GM12878 (cell line): ENCODE data around the gene CCR1. TPM values are rescaled to one million over a fixed set of nuclear protein-coding genes. Genes with fewer than 3 reads are reported as not detected.

Experiments
- ATAC-seq: fragments of 200-7000 bp; cut with Tn5 transposase; 3 replicates; pipeline ENCODE4 v1.9.1; 2020; ENCODE audit warnings: mild to moderate bottlenecking, moderate library complexity
- BruUV-seq: library from RNA; stranded (reverse); fragments of 400-500 nt; replicated peaks from 2 replicates; lab custom pipeline; 2021; lab: Mats Ljungman, UMichigan
- CTCF ChIA-PET: fragments of 300-600 bp; sonication (Branson Sonifier 250); formaldehyde crosslinking; extraction: SDS; loops from one replicate; lab custom pipeline; 2021; ENCODE audit warnings: inconsistent platforms; lab: Yijun Ruan, JAX
- POLR2A ChIA-PET: fragments of 350-600 bp; formaldehyde crosslinking; extraction: SDS; loops from one replicate; lab custom pipeline; 2021; ENCODE audit warnings: inconsistent platforms; lab: Charles Lee
- RAD21 ChIA-PET: fragments of 300-600 bp; sonication (Branson Sonifier 250); formaldehyde crosslinking; loops from one replicate; lab custom pipeline; 2023; ENCODE audit warnings: antibody characterized with exemption; ENCODE audit not compliant: unreplicated experiment; lab: Charles Lee
- SMC1A ChIA-PET: fragments of 300-600 bp; sonication (Branson Sonifier 250); formaldehyde crosslinking; loops from one replicate; lab custom pipeline; 2023; ENCODE audit not compliant: unreplicated experiment, uncharacterized antibody; lab: Charles Lee
- DNase-seq: peaks from one replicate; pipeline ENCODE4 v3.0.0-alpha.2; 2011; ENCODE audit warnings: low read depth, low spot score
- FAIRE-seq: peaks from 3 replicates; lab custom pipeline; 2011; peaks lifted over from hg19 to GRCh38; lab: Jason Lieb, UNC
- H2AFZ ChIP-seq: 2 replicates; pipeline ENCODE4 v1.6.0; 2011; ENCODE audit warnings: low read depth, low read length, control low read depth; ENCODE audit not compliant: control insufficient read depth
- H3K27ac ChIP-seq: 2 replicates; pipeline ENCODE4 v1.5.1; 2011; ENCODE audit warnings: control low read depth; ENCODE audit not compliant: control insufficient read depth, insufficient read depth
- H3K27me3 ChIP-seq, 2 experiments: replicated peaks in 1 of 2; 2 replicates each; pipeline versions ENCODE4 v1.6.0 to v1.6.1; 2011; ENCODE audit warnings: low read length in 1 of 2; ENCODE audit not compliant: control insufficient read depth in 2 of 2, insufficient read depth in 2 of 2
- H3K36me3 ChIP-seq, 2 experiments: 2 replicates each; pipeline ENCODE4 v1.5.1; 2011; ENCODE audit warnings: low read length in 1 of 2; ENCODE audit not compliant: control insufficient read depth in 2 of 2, insufficient read depth in 2 of 2
- H3K4me1 ChIP-seq: 2 replicates; pipeline ENCODE4 v1.6.1; 2011; ENCODE audit warnings: mild to moderate bottlenecking, low read length, moderate library complexity, mixed read lengths; ENCODE audit not compliant: control insufficient read depth, insufficient read depth
- H3K4me2 ChIP-seq: 2 replicates; pipeline ENCODE4 v1.6.0; 2011; ENCODE audit warnings: control low read depth; ENCODE audit not compliant: control insufficient read depth, insufficient read depth
- H3K4me3 ChIP-seq: fragments of 200-600 bp; sonication (generic); 2 replicates; pipeline ENCODE4 v1.5.1; 2016
- H3K79me2 ChIP-seq: 2 replicates; pipeline ENCODE4 v1.6.0; 2011; ENCODE audit warnings: low read length; ENCODE audit not compliant: control insufficient read depth, insufficient read depth
- H3K9ac ChIP-seq: 2 replicates; pipeline ENCODE4 v1.8.0; 2011; ENCODE audit warnings: low read length, control low read depth, mixed read lengths; ENCODE audit not compliant: control insufficient read depth, insufficient read depth
- H3K9me3 ChIP-seq: replicated peaks from 3 replicates; pipeline ENCODE4 v1.5.1; 2011; ENCODE audit warnings: mild to moderate bottlenecking, low read length; ENCODE audit not compliant: control insufficient read depth, insufficient read depth
- H4K20me1 ChIP-seq: 2 replicates; pipeline ENCODE4 v1.6.0; 2011; ENCODE audit not compliant: control insufficient read depth, insufficient read depth
- IKZF1 ChIP-seq: fragments of 450-650 bp; conservative IDR thresholded peaks from 2 replicates; pipeline ENCODE4 v1.6.1; 2017; ENCODE audit warnings: antibody characterized with exemption, mild to moderate bottlenecking
- IKZF2 ChIP-seq, 2 experiments: fragments of 450-650 bp; IDR thresholded peaks; 2 replicates each; pipeline ENCODE4 v1.6.1; 2017; ENCODE audit warnings: mild to moderate bottlenecking in 2 of 2, moderate library complexity in 2 of 2
- MYC ChIP-seq: IDR thresholded peaks from 2 replicates; pipeline ENCODE4 v1.6.1; 2011; ENCODE audit warnings: mild to moderate bottlenecking, low read length, moderate library complexity, inconsistent platforms; ENCODE audit not compliant: insufficient read depth, insufficient replicate concordance, insufficient read length, severe bottlenecking
- RAD51 ChIP-seq: fragments of 450-650 bp; IDR thresholded peaks from 2 replicates; pipeline ENCODE4 v1.6.1; 2016; ENCODE audit warnings: moderate library complexity, mild to moderate bottlenecking, inconsistent platforms
- RCOR1 ChIP-seq: conservative IDR thresholded peaks from 2 replicates; pipeline ENCODE4 v1.6.1; 2012; ENCODE audit warnings: low read depth, low read length, improper control_type of control experiment
- RELA ChIP-seq: fragments of 450-650 bp; IDR thresholded peaks from 2 replicates; pipeline ENCODE4 v1.8.0; 2014; ENCODE audit warnings: borderline replicate concordance; ENCODE audit not compliant: partially characterized antibody
- RELB ChIP-seq: fragments of 450-650 bp; IDR thresholded peaks from 2 replicates; pipeline ENCODE4 v1.6.1; 2017; ENCODE audit warnings: low read depth, mild to moderate bottlenecking, moderate library complexity
- SPI1 ChIP-seq: IDR thresholded peaks from 2 replicates; pipeline ENCODE4 v1.6.1; 2011; ENCODE audit warnings: low read depth, mild to moderate bottlenecking, low read length, moderate library complexity, borderline replicate concordance; ENCODE audit not compliant: insufficient read depth
- WGBS: methylation state at CpG from one replicate; pipeline ENCODE4 v1.1.6; 2016; ENCODE audit warnings: low lambda C conversion rate; ENCODE audit not compliant: insufficient replicate concordance, insufficient coverage; ENCODE audit errors: missing lambda C conversion rate; 5-methylcytosine and 5-hydroxymethylcytosine counted together
- in situ Hi-C: fragments of 300-500 bp; cut with MboI; formaldehyde crosslinking; loops from 9 replicates; pipeline ENCODE4 v1.14.3; 2018; ENCODE audit warnings: mixed read lengths
- intact Hi-C: fragments of 100-400 bp; cut with micrococcal nuclease; formaldehyde crosslinking; loops from one replicate; pipeline ENCODE4 v1.14.2; 2022; ENCODE audit not compliant: unreplicated experiment
- polyA plus RNA-seq, 11 experiments: library from polyadenylated mRNA; depleted of rRNA in 4 of 11; unstranded in 6 of 11; stranded (reverse) in 5 of 11; fragments of >200 nt; fragmentation: Nextera tagmentation in 4 of 11; fragmentation: Illumina TruSeq in 1 of 11; extraction: Ambion mirVana in 4 of 11; extraction: Trizol in 1 of 11; gene quantifications; 1 replicate in 1 of 11; 2 replicates in 10 of 11; pipeline versions ENCODE4 v1.2.1 to v1.2.3, GENCODE V29; 2011 to 2016; ENCODE audit warnings: inconsistent platforms in 2 of 11, missing spikeins in 2 of 11, low read depth in 1 of 11
- total RNA-seq, 4 experiments: library from RNA; depleted of rRNA in 3 of 4; stranded (reverse); fragments of >200 nt in 3 of 4; fragmentation: Illumina TruSeq in 1 of 4; extraction: Trizol in 1 of 4; gene quantifications; 2 replicates each; pipeline versions ENCODE4 v1.2.1 to v1.2.3, GENCODE V29; 2013 to 2021
- TF ChIP-seq, protein P1 (sequence below): fragments of 450-650 bp; IDR thresholded peaks from 2 replicates; pipeline ENCODE4 v1.6.1; 2017; ENCODE audit warnings: mild to moderate bottlenecking, moderate library complexity

The CCR1 gene
- total and polyA plus RNA-seq, 10 of the 15 experiments (the other 5 are each of a cell fraction or from before 2014, with no cell fraction given) = 2.3 to 11.0 (median 7.8) TPM

GRCh38 chr3:46209746-46210470 lies 1.8 kb upstream of the CCR1 start:
- Histone ChIP-seq H3K27me3 (no peaks in the 10 kb centered on the region), H3K9ac (no peak overlapping the region), H3K4me3 (no peak overlapping the region), H3K36me3 (no peaks in the 10 kb centered on the region), H3K4me2 (no peak overlapping the region), H4K20me1 (no peaks in the 10 kb centered on the region), H3K9me3 (no peaks in the 10 kb centered on the region), H3K4me1 (peaks cover 46% of the 10 kb centered on the region), H2AFZ (no peak overlapping the region), H3K27ac (no peak overlapping the region), H3K79me2 (no peaks in the 10 kb centered on the region; the same call in 1 of the 2 replicates)
- ATAC-seq (no peak), DNase-seq (no peak), FAIRE-seq (no peak)
- intact Hi-C loops = loop anchor here (2.0 to 5.0 kb wide), 3 partner anchors 111 to 618 kb away; partner anchors contain the start of gene LIMD1
- TF ChIP-seq RELB (no peak), MYC (no peak), SPI1 (peak; percentile 40; the same call in 1 of the 2 replicates), RELA (no peak), RAD51 (no peak), IKZF1 (0 out of 2 replicates have a peak, but pooled peaks have one; percentile 14), IKZF2 (IDR thresholded peaks at IDR 0.05) (0 out of 4 replicates have a peak, but pooled peaks of 1 of the 2 experiments have one; percentile 21), RCOR1 (no peak)
- TF ChIP-seq, protein P1, sequence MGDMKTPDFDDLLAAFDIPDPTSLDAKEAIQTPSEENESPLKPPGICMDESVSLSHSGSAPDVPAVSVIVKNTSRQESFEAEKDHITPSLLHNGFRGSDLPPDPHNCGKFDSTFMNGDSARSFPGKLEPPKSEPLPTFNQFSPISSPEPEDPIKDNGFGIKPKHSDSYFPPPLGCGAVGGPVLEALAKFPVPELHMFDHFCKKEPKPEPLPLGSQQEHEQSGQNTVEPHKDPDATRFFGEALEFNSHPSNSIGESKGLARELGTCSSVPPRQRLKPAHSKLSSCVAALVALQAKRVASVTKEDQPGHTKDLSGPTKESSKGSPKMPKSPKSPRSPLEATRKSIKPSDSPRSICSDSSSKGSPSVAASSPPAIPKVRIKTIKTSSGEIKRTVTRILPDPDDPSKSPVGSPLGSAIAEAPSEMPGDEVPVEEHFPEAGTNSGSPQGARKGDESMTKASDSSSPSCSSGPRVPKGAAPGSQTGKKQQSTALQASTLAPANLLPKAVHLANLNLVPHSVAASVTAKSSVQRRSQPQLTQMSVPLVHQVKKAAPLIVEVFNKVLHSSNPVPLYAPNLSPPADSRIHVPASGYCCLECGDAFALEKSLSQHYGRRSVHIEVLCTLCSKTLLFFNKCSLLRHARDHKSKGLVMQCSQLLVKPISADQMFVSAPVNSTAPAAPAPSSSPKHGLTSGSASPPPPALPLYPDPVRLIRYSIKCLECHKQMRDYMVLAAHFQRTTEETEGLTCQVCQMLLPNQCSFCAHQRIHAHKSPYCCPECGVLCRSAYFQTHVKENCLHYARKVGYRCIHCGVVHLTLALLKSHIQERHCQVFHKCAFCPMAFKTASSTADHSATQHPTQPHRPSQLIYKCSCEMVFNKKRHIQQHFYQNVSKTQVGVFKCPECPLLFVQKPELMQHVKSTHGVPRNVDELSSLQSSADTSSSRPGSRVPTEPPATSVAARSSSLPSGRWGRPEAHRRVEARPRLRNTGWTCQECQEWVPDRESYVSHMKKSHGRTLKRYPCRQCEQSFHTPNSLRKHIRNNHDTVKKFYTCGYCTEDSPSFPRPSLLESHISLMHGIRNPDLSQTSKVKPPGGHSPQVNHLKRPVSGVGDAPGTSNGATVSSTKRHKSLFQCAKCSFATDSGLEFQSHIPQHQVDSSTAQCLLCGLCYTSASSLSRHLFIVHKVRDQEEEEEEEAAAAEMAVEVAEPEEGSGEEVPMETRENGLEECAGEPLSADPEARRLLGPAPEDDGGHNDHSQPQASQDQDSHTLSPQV = no peak
- ChIA-PET RAD21 (interaction anchor here (0.6 to 7.7 kb wide), 13 partner anchors 11 to 161 kb away, joined by 3 to 268 read pairs (median 8); partner anchors contain the start of gene CCR5), CTCF (interaction anchor here (0.6 to 7.7 kb wide), 16 partner anchors 9 to 347 kb away, joined by 3 to 396 read pairs (median 5); partner anchors contain the start of gene CCR5), SMC1A (interaction anchor here (0.6 to 7.8 kb wide), 14 partner anchors 7 to 271 kb away, joined by 3 to 342 read pairs (median 12); partner anchors contain the start of gene CCR5), POLR2A (interaction anchor here (0.6 to 3.9 kb wide), 8 partner anchors 23 to 164 kb away, joined by 3 to 25 read pairs (median 8); partner anchors contain the start of gene CCR5)
- in situ Hi-C loops = loop anchor here (5.0 to 10.0 kb wide), 3 partner anchors 113 to 265 kb away; partner anchors contain the start of genes CCR5 and CXCR6
- WGBS = 69% methylated on average over 3 of the region's 3 CpGs
- no TSS peak for BruUV-seq
